ENCODE results near the gene BEND2. TPM values are rescaled to one million over a fixed set of nuclear protein-coding genes. Genes with fewer than 3 reads are reported as not detected.

BEND2 gene
- total and polyA plus RNA-seq, 3 donors from 2014 or later = 7.8 to 20.0 (median 10.2) TPM

DNA sequence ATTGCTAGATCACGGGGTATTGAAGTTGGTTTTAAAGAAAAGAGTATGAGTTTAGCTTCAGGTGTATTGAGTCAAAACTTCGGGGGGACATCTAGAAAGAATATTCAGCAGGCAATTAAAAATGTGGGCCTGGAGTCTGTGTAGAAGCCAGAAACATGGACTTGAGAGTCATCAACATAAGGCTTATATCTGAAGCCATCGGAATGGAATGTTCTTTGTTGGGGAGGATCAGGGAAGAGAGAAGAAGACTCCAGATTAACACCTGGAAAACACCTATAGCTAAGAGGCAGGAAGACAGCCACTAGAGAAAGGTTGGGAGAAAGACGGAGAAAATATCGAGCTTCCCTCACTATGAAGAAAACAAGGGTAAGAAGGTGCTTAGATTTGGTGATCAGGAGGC lies 69.5 kb downstream of the BEND2 start:
- Histone ChIP-seq H3K9me3 (no peaks in the 10 kb centered on the region), H3K4me3 (no peak overlapping the region), H3K36me3 (ENCODE audit: low read depth, missing control alignments) (no peaks in the 10 kb centered on the region), H3K4me1 (peaks cover 5% of the 10 kb centered on the region), H3K27ac (peak overlapping the region in 1 of 2 donors; percentile 39), H3K27me3 (no peaks in the 10 kb centered on the region)
- no peak for DNase-seq
- TF ChIP-seq, protein P1, sequence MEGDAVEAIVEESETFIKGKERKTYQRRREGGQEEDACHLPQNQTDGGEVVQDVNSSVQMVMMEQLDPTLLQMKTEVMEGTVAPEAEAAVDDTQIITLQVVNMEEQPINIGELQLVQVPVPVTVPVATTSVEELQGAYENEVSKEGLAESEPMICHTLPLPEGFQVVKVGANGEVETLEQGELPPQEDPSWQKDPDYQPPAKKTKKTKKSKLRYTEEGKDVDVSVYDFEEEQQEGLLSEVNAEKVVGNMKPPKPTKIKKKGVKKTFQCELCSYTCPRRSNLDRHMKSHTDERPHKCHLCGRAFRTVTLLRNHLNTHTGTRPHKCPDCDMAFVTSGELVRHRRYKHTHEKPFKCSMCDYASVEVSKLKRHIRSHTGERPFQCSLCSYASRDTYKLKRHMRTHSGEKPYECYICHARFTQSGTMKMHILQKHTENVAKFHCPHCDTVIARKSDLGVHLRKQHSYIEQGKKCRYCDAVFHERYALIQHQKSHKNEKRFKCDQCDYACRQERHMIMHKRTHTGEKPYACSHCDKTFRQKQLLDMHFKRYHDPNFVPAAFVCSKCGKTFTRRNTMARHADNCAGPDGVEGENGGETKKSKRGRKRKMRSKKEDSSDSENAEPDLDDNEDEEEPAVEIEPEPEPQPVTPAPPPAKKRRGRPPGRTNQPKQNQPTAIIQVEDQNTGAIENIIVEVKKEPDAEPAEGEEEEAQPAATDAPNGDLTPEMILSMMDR (IDR thresholded peaks at IDR 0.05) = no peak
- no peak for TF ChIP-seq POLR2A (IDR thresholded peaks at IDR 0.05)
- 62 to 71% methylated on average over 5 of the region's 5 CpGs for WGBS, 2 donors
- intact Hi-C loops (cut with DNase I; ENCODE audit: low total_unique reads) = no loop called here

GRCh38 chrX:18149454-18149853 lies 71.2 kb downstream of the BEND2 start:
- Histone ChIP-seq H3K36me3 (ENCODE audit: low read depth, missing control alignments) (no peaks in the 10 kb centered on the region), H3K4me1 (peaks cover 5% of the 10 kb centered on the region), H3K27ac (no peak overlapping the region), H3K9me3 (no peaks in the 10 kb centered on the region), H3K4me3 (no peak overlapping the region), H3K27me3 (no peaks in the 10 kb centered on the region)
- TF ChIP-seq POLR2A (IDR thresholded peaks at IDR 0.05) = no peak
- TF ChIP-seq, protein P1 (IDR thresholded peaks at IDR 0.05) = no peak
- intact Hi-C loops (cut with DNase I; ENCODE audit: low total_unique reads) = no loop called here
- DNase-seq = no peak

- peak; percentile 41 for DNase-seq
- WGBS, 2 donors = 21 to 27% methylated on average over 4 to 6 of the region's 6 CpGs
- Histone ChIP-seq H3K4me1 (peaks cover 2% of the 10 kb centered on the region), H3K27ac (no peak overlapping the region), H3K36me3 (ENCODE audit: low read depth, missing control alignments) (no peaks in the 10 kb centered on the region), H3K9me3 (no peaks in the 10 kb centered on the region), H3K27me3 (no peaks in the 10 kb centered on the region), H3K4me3 (no peak overlapping the region)
- TF ChIP-seq POLR2A (IDR thresholded peaks at IDR 0.05) = no peak
- intact Hi-C loops (cut with DNase I; ENCODE audit: low total_unique reads) = no loop called here
These were observed 73.7 kb downstream of the BEND2 start for GRCh38 chrX:18146954-18147353.

GRCh38 chrX:18146009-18146408 lies 74.7 kb downstream of the BEND2 start:
- WGBS, 2 donors = 42 to 95% methylated on average over 2 of the region's 2 CpGs
- H3K4me3 ChIP-seq = no peak overlapping the region
- no peak for DNase-seq
- no peaks in the 10 kb centered on the region for H3K9me3 ChIP-seq
- H3K4me1 ChIP-seq = no peaks in the 10 kb centered on the region
- no peak overlapping the region for H3K27ac ChIP-seq
- intact Hi-C loops (cut with DNase I; ENCODE audit: low total_unique reads) = no loop called here
- no peaks in the 10 kb centered on the region for H3K27me3 ChIP-seq
- TF ChIP-seq POLR2A (IDR thresholded peaks at IDR 0.05) = no peak
- TF ChIP-seq, protein P1 (IDR thresholded peaks at IDR 0.05) = no peak
- no peaks in the 10 kb centered on the region for H3K36me3 ChIP-seq (ENCODE audit: low read depth, missing control alignments)

- 90 to 91% methylated on average over 6 of the region's 6 CpGs for WGBS, 2 donors
- no peak for TF ChIP-seq POLR2A (IDR thresholded peaks at IDR 0.05)
- TF ChIP-seq, protein P1 (IDR thresholded peaks at IDR 0.05) = no peak
- H3K4me3 ChIP-seq = no peak overlapping the region
- H3K36me3 ChIP-seq (ENCODE audit: low read depth, missing control alignments) = no peaks in the 10 kb centered on the region
- no peak overlapping the region for H3K27ac ChIP-seq
- H3K4me1 ChIP-seq = no peaks in the 10 kb centered on the region
- H3K9me3 ChIP-seq = no peaks in the 10 kb centered on the region
- DNase-seq = no peak
- intact Hi-C loops (cut with DNase I; ENCODE audit: low total_unique reads) = no loop called here
- no peaks in the 10 kb centered on the region for H3K27me3 ChIP-seq
These were observed 83.9 kb downstream of the BEND2 start for GRCh38 chrX:18136816-18137215.

Measured in testis (tissue), 3 donors.